Fibroblast of mammary gland (primary cell): ENCODE results near the gene MROH7.

Source experiments
- DNase-seq: peaks from one replicate; pipeline ENCODE4 v3.0.0-alpha.2; 2010; ENCODE audit warnings: low read depth
- H3K4me3 ChIP-seq: 2 replicates; pipeline ENCODE4 v1.5.1; 2011; ENCODE audit warnings: low read depth, mild to moderate bottlenecking, low read length, moderate library complexity; ENCODE audit not compliant: control insufficient read depth
- TF ChIP-seq, protein P1 (sequence below): conservative IDR thresholded peaks from 2 replicates; pipeline ENCODE4 v1.5.1; 2011; ENCODE audit warnings: low read depth, low read length, inconsistent platforms; ENCODE audit not compliant: control insufficient read depth, insufficient read depth

The MROH7 gene

DNA sequence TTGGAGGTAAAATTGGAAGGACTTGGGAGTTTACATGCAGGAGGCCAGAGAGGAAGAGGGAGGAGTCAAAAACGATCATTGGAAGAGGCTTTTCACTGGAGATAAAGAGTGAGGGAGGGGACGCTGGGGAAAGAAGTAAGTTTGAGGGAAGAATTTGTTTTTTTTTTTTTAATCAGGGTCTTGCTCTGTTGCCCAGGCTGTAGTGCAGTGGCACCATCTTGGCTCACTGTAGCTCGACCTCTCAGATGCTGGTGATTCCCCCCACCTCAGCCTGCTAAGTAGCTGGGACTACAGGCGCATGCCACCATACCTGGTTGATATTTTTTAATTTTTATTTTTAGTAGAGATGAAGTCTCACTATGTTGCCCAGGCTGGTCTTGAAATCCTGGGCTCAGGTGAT is 1.2 kb upstream of the MROH7 start:
- TF ChIP-seq, protein P1, sequence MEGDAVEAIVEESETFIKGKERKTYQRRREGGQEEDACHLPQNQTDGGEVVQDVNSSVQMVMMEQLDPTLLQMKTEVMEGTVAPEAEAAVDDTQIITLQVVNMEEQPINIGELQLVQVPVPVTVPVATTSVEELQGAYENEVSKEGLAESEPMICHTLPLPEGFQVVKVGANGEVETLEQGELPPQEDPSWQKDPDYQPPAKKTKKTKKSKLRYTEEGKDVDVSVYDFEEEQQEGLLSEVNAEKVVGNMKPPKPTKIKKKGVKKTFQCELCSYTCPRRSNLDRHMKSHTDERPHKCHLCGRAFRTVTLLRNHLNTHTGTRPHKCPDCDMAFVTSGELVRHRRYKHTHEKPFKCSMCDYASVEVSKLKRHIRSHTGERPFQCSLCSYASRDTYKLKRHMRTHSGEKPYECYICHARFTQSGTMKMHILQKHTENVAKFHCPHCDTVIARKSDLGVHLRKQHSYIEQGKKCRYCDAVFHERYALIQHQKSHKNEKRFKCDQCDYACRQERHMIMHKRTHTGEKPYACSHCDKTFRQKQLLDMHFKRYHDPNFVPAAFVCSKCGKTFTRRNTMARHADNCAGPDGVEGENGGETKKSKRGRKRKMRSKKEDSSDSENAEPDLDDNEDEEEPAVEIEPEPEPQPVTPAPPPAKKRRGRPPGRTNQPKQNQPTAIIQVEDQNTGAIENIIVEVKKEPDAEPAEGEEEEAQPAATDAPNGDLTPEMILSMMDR, result no peak
- no peak overlapping the region for H3K4me3 ChIP-seq
- no peak for DNase-seq

DNA sequence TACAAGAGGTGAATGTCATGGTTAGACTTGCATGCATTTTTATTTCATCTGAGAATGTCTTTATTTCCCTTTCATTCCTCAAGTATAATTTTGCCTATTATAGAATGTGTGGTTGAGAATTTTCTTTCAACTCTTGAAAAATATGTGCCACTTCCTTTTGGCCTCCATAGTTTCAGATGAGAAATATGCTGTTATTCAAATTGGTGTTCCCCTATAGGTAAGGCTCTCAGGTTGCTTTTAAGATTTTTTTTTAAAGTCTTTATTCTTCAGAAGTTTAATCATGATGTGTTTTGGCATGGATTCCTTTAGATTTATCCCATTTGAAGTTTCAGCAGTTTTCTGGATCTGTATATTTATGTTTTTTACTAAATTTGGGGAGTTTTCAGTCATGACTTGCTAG is 2.1 kb downstream of the MROH7 start:
- no peak overlapping the region for H3K4me3 ChIP-seq
- DNase-seq, result no peak
- TF ChIP-seq, protein P1, result no peak

GRCh38 chr1:54645806-54646676 is 4.5 kb downstream of the MROH7 start:
- TF ChIP-seq, protein P1, result no peak
- peak; percentile 8 for DNase-seq
- no peak overlapping the region for H3K4me3 ChIP-seq

- no peak for DNase-seq
- TF ChIP-seq, protein P1, result no peak
Observed at GRCh38 chr1:54649130-54649898, 7.7 kb downstream of the MROH7 start.

DNA sequence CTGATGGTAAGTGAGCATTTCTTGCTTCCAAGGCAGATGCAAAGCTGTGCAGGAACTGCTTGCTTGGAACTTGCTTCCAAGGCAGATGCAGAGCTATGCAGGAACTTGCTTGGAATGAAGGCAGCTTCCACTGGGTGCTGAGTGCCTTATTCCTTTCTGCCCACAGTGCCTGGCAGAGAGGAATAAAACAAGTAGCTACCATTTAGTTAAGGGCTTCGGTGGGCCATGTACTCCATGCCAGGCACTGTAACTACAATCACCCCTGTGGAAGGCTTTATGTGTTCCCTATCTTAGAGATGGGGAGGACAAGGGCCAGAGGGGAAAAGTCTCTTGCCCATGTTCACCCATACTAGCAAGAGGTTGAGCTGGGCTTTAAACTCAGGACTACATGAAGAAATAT is 8.3 kb downstream of the MROH7 start:
- TF ChIP-seq, protein P1, result no peak
- no peak for DNase-seq
- no peak overlapping the region for H3K4me3 ChIP-seq

More at GRCh38 chr1:54649130-54649898, 7.7 kb downstream of the MROH7 start:
- no peak overlapping the region for H3K4me3 ChIP-seq

DNA sequence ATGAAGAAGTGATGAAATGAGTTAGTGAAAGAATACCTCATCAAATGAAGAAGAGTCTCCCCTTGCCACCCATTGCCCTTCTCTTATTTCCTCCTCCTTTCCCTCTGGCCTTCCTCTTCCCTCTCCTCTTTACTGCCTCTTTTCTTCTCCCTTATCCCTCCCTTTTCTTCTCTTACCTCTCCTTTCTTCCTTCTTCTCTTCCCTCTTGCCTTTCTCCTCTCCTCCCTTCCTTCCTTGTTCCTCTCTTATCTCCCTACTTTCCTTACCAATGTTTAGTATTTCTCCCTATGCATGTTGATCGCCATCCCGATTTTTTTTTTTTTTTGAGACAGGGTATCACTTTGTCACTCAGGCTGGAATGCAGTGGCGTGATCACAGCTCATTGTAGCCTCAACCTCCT is 8.8 kb downstream of the MROH7 start:
- H3K4me3 ChIP-seq, result no peak overlapping the region
- no peak for DNase-seq
- TF ChIP-seq, protein P1, result no peak
